NCI-H1417 (cell line): ENCODE results near the gene MXD4.

Source experiments
- DNase-seq, 3 experiments: peaks; one replicate each; lab custom pipeline; 2025; lab: John Stamatoyannopoulos, UW

The MXD4 gene

DNA sequence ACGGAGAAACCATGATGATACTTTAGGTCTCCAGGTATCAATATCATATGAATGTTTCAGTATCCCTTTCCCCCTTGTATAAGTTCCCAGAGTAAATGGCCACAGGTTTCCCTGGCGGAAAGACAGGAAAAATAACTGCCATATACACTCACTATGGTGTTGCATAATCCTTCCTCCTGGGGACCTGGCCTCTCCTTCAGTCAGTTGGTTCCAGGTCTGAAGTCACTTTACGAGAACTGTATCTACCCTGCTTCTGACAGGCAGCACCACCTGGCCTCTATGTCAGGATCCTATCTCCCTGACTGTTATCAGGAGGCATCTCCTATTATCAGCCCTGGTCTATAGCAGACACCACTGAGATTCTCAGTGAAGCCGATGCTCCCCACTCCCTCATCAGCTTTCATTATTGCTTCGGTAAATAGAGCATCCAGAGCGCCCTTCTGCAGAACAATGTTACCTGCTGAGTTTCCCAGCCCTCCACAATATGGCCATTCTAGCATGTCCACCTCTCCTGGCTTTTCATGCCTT lies 42.6 kb downstream of the MXD4 start:
- no peak for DNase-seq

DNA sequence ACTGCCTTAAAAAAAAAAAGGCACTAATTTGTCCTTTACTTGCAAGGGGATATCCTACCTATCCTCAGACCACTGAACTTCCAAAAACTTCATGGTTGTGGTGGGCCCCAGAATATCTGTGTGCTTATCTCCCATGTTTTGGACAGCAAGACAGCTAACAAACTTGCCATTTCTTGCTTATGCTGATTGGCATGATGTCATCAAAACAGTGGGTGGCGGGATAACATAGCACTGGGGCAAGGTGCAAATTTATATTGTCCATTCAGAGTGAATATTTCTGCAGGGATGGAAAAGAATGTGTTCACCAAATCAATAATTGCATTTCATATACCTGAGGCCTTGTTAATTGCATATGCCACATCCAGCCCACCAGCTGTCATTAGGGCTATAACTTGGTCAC lies 43.5 kb downstream of the MXD4 start:
- DNase-seq: no peak

DNA sequence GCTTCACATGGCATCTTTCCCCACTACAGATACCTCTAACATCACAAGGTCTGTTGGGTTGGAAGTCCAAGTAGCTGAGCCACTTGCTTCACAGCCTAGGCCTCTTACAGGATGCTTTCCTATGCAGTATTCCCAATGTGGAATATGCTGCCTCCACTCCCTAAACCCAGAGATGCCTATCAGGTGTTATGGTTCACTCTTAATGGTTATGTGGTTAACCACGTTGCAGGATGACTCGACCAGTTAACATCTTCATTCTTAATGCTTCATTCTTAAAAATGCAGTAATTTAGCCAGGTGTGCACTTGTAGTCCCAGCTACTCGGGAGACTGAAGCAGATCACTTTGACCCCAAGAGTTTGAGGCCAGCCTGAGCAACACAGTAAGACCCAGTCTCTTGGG lies 44.2 kb downstream of the MXD4 start:
- DNase-seq: no peak

DNA sequence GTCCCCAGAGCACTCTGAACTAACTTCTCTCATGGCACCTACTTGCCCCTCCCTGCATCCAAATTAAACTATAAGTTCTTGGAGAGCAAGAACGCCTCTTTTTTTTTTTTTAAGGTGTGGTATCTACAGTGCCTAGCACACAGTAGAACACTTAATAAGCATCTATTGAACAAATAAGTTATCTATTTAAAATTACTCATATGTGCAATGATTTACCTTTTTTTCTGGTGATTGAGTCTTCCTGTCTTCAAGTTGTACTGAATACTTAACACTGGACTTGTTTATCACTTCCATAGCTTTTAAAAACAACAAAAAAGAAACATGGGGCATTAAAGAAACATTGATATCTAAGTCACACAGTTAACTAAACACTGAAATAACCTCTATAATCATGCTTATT lies 49.1 kb downstream of the MXD4 start:
- no peak for DNase-seq

DNA sequence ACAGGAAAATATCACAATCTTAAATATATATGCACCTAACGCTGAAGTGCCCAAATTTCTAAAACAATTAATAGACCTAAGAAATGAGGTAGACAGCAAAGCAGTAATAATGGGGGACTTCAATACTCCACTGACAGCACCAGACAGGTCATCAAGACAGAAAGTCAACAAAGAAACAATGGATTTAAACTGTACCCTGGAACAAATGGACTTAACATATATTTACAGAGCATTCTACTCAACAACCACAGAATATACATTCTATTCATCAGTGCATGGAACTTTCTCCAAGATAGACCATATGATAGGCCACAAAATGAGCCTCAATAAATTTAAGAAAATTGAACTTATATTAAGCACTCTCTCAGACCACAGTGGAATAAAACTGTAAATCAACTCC lies 59.1 kb downstream of the MXD4 start:
- peak in 1 of 3 experiments; percentile 37 for DNase-seq
